HG03135 (cell line): ENCODE data around the gene CHRNB1.
A peak's percentile ranks its signal among the peaks of the same experiment; 100 is the strongest.

Experiments used
- ATAC-seq: cut with Tn5 transposase; IDR thresholded peaks from one replicate; pipeline ENCODE4 v1.9.1; 2021; ENCODE audit warnings: mild to moderate bottlenecking, moderate library complexity; ENCODE audit not compliant: unreplicated experiment

Gene CHRNB1, protein sequence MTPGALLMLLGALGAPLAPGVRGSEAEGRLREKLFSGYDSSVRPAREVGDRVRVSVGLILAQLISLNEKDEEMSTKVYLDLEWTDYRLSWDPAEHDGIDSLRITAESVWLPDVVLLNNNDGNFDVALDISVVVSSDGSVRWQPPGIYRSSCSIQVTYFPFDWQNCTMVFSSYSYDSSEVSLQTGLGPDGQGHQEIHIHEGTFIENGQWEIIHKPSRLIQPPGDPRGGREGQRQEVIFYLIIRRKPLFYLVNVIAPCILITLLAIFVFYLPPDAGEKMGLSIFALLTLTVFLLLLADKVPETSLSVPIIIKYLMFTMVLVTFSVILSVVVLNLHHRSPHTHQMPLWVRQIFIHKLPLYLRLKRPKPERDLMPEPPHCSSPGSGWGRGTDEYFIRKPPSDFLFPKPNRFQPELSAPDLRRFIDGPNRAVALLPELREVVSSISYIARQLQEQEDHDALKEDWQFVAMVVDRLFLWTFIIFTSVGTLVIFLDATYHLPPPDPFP

DNA sequence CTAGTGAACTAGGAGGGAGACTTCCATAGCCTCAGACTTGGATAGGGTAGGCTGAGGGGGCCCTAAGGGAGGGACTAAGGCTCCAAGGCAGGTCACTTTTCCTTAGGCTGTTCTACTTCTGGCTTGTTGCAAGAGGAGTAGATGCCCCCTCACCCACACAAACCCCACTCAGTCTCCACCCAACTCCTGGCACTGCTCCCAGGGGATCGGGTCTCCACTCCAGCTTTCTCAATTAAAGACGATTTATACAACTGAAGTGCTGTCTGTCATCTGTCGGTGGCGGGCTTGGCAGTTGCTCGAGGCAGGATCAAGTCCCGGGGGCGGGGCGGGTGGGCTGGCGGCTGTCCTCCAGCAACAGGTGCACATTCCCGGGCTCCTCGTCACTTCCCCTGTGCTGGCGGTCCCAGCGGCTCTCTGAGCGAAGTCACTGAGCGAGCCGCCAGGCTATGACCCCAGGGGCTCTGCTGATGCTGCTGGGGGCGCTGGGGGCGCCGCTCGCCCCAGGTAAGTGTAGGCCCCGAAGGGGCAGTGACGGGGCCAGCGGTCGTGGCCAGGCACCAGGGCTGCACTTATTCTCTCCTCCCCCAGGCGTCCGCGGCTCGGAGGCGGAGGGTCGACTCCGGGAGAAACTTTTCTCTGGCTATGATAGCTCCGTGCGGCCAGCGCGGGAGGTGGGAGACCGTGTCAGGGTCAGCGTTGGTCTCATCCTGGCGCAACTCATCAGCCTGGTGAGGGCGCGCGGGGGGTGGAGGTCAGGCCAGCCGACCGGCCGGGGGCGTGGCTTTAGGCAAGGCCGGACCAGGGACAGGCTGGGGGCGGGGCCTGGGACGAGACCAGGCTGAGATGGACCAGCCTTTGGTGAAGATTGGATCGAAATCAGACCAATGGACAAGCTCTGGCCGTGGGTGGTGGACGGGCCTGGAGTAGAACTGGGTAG, at the start of gene CHRNB1:
Gene CHRNB1, plus strand, starts transcription at position 380 of the 937 bp plus-strand sequence. Its CDS starts 67 bp downstream, at position 447.
- no peak for ATAC-seq

DNA sequence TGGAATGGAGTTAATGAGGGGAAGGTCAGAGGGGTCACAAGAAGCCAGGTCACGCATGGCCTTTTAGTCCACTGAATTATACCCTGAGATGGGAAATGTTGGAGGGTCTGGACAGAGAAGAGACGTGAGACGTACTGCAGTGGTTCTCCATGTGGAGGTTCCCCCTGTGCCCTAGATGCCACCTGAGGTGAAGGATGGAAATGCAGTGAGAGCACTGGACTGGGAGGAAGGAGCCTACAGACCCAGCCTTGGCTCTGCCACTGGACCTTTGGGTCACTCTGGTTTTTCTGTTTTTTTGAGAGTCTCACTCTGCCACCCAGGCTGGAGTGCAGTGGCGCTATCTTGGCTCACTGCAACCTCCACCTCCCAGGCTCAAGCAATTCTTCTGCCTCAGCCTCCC, 48.7 kb upstream of the CHRNB1 start:
- ATAC-seq, result no peak

DNA sequence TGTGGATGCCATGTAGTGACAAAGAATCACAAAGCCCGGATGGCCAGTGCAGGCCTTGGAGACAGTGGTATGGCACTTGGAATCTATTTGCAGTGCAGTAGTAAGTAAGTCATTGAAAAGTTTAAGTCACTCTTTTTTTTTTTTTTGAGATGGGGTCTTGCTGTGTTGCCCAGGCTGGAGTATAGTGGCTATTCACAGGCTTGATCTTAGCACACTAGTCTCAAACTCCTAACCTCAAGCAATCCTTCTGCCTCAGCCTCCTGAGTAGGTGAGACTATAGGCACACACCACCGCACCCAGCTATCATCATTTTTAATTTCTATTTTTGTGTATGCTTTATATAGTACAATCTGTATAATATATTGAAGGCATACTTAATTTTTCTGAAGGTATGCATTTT, 46.2 kb upstream of the CHRNB1 start:
- no peak for ATAC-seq

DNA sequence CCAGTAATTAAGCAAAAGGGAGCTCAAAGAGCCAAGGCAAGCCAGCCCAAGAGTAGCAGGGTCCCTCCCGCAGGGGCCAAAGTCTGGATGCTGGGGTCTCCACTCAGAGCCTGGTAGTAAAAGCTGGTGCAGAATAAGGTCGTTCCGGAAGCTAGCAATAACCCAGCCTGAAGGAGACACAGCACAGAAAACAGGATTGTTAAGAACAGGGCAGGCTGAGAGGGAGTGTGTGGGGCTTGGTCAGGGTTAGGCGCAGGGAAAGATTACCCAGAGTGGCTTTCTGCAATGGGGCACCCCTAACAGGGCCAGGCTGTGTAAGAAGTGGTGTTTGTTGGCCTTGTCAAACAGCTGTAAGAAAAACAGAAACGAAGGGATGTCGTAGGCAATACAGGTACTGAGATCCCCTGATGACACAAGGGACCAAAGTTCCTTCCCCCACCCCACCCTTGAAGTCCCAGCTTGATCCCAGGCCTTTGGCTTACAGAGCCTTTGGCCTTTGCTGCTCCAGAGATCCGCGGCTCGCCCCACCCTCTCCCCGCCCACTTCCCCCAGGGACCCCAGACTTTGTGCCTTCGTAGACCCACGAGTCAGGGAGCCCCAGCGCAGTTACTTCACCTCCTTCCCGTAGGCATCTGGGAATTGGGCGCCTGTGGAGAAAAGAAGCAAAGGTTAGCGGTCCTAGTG, 41.7 kb upstream of the CHRNB1 start:
- ATAC-seq, result no peak

DNA sequence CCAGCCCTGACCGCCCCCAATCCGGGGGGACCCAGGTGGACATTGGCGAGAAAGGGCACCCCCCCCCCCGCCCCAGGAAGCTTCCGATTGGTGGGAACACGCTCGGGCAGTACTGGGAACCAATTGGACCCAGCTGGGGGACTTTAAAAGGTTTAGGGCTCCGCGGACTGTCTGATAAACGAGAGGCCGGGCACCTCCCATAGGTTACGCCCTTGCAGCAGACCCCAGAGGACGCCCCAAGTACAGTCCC, 41.2 kb upstream of the CHRNB1 start:
- no peak for ATAC-seq

DNA sequence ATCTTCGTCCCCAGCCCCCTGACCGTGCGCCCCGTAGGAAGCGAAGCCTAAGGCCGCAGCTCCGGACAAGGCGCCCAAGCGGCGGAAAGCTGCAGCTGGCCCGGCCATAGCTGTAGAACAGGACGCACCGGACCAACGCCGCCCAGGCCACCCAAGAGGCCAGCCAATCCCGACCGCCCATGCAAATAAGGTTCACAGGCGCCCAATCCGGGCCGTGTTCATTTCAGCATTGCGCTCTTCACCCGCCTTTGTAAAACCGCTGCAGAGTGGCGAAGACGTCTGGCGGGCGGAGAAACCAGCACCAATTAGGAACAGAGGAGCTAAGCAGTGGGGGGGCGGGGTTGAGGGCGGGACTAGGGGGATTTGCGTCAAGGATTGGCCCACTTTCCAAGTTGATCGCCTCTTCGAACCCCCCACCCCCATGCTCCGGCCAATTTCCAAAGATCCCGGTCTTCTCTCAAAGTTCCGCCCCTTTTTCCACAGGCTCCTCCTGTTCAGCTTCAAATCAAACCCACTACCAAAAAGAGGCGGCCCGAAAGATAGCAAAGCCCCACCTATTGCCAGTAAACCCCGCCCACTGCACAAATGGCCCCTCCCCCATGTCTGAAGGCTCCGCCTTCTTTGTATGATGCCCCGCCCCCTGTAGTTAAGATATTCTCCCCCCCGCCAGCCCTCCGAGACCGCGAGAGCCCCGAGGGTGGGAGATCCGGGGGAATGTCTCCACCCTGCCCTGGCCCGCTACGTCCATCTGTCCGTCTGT, 40.7 kb upstream of the CHRNB1 start, which contains the start of gene TMEM256:
Gene TMEM256, minus strand, starts transcription at position 121 of the 760 bp plus-strand sequence. Its CDS starts 13 bp downstream, at position 108.
- ATAC-seq, result peak; percentile 91

DNA sequence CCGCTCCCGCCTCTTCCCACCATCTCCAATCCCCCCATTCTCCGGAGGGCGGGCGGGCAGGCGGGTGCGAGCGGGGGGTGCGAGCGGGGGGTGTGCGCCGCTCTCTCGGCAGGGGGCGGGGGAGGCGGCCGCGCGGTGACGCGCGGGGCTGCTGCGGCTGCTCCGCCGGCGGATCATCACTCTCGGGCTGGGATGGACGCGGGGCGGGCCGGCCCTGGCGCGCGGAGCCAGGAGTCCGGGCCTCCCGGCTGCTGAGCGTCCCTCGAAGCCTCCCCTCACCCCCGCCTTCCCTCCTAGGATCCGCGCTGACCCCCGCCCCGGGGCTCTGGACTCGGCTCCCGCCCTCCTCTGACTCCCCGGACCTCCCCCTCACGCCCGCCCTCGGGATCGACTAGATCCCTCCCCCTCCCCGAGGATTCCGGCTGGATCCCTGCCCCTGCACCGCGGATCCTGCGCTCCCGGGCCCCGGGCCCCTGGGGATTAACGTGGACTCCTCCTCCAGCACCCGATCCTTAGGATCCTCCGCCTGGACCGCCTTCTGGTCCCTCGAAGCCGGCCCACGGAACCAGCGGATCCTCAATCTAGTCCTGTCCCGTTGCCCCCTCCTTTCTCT, 40.0 kb upstream of the CHRNB1 start:
- ATAC-seq, result peak; percentile 8

DNA sequence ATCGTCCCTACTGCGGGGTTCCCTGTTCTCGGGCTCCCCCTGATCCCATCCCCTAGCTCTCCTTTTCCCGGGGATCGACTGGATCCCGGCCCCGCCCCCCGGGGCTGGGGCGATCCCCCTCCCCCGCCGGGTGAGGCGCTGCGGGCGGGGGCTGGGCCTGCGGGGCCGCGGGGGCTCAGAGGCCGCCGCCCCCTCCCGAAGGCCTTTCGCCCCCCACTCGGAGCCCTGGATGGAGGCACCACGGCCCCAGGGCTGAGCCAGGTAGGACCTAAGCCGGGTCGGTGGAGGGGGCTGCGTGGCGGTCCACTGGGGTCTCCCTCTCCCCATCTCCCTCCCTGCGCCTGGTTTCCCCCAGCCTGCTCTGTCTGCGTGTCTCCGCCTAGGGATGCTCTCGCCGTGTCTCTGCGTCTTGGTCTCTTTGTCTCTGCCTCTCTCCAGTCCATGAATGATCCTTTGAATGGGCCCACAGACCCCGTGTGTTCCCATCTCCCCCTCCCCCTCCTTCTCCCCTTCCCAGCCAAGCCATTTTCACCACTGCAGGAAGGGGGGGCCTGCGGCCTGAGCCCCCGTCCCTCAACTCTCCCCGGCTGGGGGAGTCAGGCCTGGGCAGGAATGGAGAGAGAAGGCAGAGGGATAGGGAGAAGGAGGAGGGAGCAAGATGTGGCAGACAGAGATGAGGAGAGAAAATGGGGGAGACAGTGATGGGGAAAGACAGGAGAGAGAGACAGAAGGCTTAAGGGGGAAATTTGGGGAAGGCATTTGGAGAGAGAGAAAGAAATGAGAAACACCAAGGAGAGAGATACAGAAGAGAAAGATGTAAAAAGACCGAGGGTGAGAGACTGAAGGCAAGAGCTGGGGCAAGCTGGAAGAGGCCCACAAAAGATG, 39.3 kb upstream of the CHRNB1 start:
- no peak for ATAC-seq

DNA sequence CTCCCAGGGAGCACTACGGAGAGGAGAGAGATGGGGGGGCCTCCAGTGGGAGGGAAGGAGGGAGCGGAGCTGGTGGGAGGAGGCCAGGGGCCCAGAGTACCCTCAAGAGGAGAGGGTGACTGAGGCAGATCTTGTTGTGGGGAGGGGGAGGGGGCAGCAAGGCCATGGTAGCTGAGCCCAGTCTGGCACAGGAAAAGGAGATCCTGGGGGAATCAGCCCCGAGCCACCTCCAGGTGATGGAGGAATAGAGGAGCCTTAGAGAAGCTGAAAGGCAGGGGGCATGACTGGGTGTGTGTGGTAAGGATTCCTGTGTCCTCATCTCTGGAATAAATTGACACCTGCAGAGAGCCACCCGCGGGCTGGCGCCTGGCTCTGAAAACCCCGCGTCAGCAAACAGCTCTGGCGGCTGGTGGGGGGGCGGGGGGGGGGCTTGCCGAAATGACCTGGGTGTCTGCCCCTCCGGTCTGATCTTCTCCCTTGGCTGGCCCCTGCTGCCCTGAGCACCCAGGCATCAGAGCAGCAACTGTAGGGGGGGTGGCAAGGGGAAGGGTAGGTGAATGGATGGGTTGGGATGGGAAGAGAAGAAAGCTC, 38.5 kb upstream of the CHRNB1 start:
- ATAC-seq, result no peak

DNA sequence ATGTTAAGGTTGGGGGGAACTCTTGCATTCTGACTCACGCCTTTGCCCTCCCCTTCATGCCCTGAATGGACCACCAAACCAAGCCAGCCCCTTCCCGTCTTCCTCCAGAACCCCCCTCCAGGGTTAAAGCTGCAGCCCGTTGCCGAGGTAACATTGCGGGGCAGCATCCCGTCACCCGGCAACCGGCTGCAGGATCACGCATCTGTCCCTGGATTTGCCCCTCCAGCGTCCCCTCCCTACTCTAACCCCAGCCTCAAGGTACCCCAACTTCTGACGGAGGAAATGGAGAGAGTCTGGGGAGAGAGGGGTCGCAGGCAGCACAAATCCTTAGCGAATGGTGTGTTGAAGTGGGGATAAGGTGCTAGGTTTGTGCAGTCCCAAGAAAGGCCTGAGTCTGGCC, 37.8 kb upstream of the CHRNB1 start:
- no peak for ATAC-seq

DNA sequence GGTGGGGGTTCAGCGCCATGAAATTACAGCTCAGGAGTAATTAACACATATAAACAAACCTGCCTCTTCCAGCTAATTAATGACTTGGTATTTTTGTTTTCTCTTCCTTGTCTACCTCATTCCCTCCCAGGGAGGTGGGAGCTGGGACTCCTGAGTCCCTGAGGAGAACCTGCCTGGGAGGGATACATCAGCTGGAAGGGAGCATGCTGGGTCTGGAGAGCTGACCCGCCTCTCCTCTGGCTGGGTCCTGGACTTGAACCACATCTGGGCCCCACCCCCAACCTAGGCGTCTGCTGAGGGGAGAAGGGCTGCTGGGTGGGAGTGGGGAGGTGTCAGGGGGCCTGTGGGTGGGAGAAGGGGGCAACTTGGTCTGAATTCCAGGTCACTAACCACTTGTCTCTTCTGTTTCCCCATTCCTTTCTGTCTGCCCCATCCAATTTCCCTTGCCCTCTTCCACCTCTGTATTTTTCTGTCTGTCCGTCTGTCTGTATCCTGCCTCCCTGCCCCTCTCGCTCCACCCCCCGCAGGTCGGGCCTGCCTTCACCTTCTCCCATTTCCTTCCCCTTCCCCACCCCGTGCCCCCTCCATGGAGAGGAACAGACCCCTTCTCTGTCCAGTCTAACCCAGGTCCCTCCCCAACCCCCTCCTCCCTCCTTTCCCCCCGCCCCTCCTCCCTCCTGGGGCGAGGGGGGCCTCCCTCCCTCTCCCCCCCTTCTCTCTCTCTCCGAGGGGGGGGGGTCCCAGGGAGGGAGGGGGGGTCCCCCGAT, 37.2 kb upstream of the CHRNB1 start, which contains the start of gene NLGN2:
Gene NLGN2, plus strand, starts transcription at position 361 of the 767 bp plus-strand sequence. CDS start 411 bp downstream, outside the sequence.
- no peak for ATAC-seq

DNA sequence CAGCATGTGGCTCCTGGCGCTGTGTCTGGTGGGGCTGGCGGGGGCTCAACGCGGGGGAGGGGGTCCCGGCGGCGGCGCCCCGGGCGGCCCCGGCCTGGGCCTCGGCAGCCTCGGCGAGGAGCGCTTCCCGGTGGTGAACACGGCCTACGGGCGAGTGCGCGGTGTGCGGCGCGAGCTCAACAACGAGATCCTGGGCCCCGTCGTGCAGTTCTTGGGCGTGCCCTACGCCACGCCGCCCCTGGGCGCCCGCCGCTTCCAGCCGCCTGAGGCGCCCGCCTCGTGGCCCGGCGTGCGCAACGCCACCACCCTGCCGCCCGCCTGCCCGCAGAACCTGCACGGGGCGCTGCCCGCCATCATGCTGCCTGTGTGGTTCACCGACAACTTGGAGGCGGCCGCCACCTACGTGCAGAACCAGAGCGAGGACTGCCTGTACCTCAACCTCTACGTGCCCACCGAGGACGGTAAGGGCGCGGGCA, 36.6 kb upstream of the CHRNB1 start:
- ATAC-seq, result no peak

DNA sequence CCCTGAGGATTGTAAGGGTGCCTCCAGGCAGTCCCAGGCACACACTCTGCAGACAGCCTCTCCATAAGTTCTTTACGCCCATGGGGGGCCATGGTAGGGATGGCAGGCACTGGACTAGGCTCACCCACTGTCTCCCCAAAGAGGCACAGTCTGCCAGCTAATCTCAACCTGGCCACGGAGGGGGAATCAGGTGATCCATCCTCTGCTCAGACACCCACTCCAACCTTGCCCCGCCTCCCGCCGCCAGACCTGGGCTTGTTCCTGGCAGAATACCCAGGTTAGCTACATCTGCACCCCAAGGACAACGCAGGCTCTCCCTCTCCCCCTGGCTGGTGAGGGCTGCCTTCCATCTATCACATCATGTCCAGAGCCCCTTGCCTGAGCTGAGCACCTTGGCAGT, 36.0 kb upstream of the CHRNB1 start:
- no peak for ATAC-seq

DNA sequence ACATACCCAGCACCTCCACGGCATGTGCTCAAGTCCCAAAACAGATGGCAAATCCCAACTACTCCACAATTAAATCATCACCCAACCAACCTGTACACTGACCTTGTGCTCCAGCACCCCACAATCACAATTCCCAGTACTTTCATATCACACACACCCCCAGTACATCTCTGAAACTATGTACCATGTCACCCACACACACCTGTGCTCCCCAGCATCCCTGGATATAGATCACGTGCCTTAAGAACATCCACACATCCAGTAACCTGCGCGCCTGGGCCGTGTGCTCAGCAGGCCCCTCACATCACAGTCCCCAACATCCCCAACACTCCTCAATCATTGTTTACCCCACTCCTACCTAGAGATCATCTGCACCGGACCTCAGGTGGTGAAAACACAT, 35.1 kb upstream of the CHRNB1 start:
- ATAC-seq, result no peak

DNA sequence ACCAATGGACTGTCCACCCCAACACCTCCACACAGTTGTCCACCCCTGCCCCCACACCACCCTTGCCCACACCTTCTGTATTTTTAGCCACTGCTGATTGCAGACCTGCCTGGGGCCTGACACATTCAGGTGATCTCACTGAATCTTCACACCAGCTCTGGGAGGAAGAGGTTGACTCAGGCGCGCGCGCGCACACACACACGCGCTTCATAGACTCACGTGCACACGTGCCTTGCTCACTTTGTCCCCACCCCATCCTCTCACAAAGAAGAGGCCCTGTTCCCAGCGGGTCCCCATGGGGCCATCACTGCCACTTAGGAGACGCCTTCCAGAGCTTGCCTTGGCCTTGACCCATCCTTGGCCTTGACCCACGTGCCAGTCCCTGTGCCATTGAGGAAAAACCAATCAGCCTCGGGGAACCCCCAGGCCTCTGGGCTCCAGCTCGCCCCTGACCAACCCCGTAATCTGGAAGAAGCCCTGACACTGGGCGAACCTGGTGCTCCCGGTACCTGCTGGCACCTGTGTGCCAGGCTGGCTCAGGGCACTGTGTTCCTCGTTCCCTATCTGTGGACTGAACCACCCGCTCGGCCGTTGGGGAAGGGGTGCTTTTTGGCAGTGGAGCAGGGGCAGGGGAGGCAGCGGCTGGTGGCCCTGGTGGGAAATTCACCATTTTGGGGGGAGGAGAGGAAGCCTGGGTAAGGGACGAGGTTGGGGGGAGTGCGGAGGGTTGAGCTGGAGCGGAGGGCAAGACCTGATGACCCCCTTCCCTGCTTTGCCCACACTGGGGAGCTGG, 34.0 kb upstream of the CHRNB1 start:
- ATAC-seq, result no peak

DNA sequence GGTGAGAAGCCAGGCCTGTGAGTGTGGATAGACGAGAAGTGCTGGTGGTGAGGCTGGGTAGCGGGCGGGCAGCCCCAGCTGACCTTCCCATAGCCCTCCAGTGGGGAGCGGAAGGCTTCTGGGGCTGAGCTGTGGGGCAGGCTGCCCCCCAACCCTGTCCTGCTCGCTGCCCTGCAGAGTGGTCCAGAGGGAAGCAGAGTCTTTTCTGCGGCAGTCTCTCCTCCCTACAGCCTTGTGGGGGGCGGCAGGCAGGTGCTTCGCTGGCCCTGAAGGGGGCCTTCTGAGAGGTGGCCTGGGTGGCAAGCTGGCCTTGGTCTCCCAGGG, 33.5 kb upstream of the CHRNB1 start:
- no peak for ATAC-seq

DNA sequence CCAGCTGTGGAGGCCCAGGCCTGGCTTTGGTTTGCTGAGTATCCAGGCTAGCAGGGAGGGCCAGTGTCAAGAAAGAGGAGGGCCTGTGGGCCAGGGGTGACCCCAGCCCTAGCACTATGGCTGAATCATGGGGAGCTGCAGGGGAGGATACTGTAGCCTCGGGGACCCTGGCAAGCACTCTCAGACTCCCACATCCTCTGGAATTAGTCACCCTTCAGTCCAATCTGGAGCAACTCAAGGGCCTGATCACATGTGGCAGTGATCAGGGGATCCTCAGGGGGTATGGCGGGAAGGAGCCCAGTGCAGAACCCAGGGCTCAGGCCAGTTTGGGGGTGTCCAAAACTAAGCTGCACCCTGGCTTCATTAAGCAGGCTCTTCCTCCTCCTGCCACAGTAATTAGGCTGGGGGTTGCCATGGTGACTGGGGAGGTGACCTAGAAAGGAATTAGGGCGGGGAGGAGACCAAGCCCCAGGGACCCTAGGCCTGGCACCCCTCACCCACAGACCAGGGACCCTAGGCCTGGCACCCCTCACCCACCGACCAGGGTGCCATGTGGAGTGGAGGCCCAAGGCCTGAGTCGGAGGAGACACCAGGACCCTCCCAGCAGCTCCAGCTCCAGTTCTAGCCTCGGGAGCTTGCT, 31.4 kb upstream of the CHRNB1 start:
- ATAC-seq, result no peak
